ENCODE data around the gene DHFR.

DNA sequence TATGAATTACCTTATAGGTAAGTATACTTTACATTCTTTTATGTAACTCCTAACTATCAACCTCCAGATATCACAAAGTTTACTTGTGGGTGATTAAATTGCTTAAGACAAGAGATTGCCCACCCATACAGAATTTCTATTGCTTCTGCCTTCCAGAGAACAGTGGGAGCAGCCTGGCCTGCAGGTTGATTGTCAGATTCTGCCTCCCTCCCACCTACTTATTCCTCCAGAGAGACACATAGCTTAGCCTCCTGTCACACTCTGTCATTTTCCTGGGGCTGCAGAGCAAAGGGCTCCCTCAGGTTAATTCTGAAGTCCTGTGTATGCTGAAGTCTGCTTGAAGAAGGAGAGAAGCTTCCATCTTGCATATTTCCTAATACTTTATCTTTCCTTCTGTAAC, 48.5 kb upstream of the DHFR start:
- TF ChIP-seq POLR2A (IDR thresholded peaks at IDR 0.05): no peak
- TF ChIP-seq, protein P1, sequence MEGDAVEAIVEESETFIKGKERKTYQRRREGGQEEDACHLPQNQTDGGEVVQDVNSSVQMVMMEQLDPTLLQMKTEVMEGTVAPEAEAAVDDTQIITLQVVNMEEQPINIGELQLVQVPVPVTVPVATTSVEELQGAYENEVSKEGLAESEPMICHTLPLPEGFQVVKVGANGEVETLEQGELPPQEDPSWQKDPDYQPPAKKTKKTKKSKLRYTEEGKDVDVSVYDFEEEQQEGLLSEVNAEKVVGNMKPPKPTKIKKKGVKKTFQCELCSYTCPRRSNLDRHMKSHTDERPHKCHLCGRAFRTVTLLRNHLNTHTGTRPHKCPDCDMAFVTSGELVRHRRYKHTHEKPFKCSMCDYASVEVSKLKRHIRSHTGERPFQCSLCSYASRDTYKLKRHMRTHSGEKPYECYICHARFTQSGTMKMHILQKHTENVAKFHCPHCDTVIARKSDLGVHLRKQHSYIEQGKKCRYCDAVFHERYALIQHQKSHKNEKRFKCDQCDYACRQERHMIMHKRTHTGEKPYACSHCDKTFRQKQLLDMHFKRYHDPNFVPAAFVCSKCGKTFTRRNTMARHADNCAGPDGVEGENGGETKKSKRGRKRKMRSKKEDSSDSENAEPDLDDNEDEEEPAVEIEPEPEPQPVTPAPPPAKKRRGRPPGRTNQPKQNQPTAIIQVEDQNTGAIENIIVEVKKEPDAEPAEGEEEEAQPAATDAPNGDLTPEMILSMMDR (IDR thresholded peaks at IDR 0.05): no peak

Measured in thyroid gland (tissue), 4 donors.